HG02885 (cell line): ENCODE data around the gene MROH2B.
"Not testable (repeated sequence)": the region's sequence is repeated elsewhere in the genome, so short reads cannot be mapped to it uniquely, and the experiment has no call there.

Experiments
- ATAC-seq: cut with Tn5 transposase; IDR thresholded peaks from one replicate; pipeline ENCODE4 v1.9.1; 2021; ENCODE audit warnings: mild to moderate bottlenecking; ENCODE audit not compliant: unreplicated experiment, poor library complexity

MROH2B gene

GRCh38 chr5:41032973-41033372 lies 38.2 kb downstream of the MROH2B start:
- ATAC-seq = no peak

GRCh38 chr5:41022600-41022999 lies 48.5 kb downstream of the MROH2B start:
- not testable (repeated sequence) for ATAC-seq

- ATAC-seq = no peak
Observed at GRCh38 chr5:41012318-41012717, 58.8 kb downstream of the MROH2B start.

GRCh38 chr5:41010572-41010971 lies 60.6 kb downstream of the MROH2B start:
- no peak for ATAC-seq

DNA sequence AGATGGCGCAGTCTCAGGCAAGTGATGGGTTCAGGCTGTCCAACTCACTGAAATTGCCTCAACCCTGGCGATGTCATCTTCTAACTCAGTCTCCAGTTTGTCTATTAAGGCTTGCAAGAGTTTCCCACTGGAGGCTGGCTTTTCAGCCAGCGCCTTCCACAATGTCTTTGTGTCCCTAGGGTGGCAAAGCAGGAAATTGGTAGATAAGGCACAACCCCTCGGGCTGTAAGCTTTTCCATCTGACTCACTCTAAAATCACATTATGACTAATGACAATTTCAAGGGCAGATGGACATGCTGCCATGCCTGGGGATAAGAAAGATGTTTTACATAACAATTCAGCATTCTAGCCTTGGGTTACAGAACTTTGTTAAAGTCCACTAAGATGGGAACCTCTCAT lies 61.9 kb downstream of the MROH2B start:
- ATAC-seq = no peak

DNA sequence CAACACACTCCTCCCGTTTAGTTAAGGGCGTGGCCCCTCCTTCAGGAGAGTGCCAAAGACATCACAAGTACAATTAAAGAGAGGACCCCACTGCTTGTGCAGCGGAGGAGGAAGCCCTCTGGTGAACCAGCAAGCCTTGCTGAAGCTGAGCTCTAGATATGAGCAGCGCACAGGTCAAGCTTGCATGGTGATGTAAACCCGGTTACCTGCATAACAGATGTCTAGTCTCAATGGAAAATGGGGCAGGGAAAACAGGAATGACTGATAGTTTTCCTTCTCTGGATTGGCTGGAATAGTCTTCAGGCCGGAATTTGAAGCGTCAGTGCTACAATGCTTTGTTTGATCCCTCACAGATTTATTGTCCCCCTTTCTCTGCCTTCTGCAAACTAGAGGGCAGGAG lies 66.2 kb downstream of the MROH2B start:
- no peak for ATAC-seq

DNA sequence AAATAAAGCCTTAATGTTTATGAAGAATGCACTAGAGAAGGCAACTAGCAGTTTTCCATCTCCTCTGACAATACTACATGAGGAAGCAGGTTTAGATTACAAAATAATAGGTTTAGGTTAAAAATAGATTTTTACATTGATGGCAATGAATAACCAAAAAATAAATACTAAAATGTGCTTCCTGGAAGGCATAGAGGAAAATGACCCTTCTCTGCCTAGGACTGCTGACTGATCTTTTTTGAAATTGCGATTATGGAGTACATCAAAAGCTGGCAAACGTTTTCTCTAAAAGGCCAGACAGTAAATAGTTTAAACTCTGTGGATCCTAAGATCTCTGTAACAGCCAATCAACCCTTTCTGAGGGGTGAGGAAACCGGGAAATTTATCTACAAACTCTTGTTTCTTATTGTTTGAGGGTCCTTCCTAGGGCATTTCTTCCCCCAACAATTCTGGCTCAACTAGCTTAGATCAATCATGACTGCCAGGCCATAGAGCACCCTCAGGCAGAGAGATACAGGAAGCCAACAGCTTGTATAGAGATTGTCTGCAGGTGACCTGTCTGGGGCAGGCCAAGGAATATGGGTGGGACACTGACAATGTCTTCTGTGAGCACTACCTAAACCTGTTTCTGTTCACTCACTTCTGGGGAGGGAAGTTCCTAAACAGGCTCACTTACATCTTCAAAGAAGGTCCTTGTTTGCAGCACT lies 67.3 kb downstream of the MROH2B start:
- ATAC-seq = no peak

DNA sequence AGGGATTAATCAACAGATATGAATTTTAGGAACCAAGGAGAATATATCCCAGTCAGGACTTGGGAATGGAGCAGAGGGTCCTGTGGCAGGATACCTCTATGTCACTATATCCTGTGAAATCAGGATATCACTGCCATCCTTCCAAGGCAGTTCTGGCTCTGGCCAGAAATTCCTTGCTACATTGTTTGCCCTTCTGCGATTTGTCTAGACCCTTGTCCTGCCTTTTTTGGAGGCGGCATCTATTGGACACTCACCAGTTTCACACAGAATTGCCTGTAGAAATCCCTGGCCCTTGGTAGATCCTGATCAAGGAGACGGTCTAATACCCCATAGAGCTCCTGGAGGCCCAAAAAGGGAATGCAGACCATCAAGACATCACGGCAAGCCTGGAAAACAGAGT lies 71.2 kb downstream of the MROH2B start:
- ATAC-seq = no peak

- no peak for ATAC-seq
Observed at GRCh38 chr5:40999142-40999541, 72.0 kb downstream of the MROH2B start.

DNA sequence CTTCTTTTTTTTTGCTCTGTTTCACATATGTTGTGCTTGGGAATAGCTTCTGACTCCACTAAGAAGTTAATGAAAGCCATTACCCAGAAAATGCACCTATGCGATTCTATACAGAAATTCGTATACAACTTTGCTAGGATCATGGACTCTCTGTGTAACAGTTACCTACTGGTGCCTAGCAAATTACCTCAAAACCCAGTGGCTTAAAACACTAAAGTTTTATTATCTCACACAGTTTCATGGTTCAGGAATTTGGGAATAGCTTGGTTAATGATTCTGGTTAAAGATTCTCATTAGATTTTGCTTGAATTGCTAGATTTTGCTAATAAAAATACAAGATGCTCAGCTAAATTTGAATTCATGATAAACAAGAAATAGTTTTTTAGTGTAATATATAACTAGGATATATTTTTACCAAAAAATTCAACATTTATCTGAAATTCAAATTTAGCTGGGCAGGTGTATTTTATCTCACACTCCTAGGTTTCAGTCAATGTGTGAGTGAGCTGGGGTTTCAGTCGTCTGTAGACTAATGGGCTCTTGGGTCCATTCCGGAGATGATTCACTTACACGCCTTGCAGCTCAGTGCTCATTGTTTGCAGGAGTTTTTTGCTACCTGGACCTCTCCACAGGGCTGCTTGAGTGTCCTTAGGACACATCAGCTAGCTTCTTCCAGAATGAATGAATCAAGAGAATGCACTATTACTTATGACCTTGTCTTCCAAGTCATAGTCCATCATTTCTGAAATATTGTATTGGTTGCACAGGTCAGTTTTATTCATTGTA lies 75.1 kb downstream of the MROH2B start:
- ATAC-seq = no peak

DNA sequence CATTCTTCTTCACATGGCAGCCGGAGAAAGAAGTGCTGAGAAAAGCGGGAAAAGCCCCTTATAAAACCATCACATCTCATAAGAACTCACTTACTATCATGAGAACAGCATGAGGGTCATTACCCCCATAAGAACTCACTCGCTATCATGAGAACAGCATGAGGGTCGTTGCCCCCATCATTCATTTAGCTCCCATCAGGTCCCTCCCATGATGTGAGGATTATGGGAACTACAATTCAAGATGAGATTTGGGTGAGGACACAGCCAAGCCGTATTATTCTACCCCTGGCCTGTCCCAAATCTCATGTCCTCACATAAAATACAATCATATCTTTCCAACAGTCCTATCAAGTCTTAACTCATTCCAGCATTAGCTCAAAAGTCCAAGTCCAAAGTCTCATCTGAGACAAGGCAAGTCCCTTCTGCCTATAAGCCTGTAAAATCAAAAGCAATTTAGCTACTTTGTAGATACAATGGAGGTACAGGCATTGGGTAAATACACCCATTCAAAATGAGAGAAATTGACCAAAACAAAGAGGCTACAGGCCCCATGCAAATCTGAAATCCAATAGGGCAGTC lies 79.1 kb downstream of the MROH2B start:
- ATAC-seq = no peak

DNA sequence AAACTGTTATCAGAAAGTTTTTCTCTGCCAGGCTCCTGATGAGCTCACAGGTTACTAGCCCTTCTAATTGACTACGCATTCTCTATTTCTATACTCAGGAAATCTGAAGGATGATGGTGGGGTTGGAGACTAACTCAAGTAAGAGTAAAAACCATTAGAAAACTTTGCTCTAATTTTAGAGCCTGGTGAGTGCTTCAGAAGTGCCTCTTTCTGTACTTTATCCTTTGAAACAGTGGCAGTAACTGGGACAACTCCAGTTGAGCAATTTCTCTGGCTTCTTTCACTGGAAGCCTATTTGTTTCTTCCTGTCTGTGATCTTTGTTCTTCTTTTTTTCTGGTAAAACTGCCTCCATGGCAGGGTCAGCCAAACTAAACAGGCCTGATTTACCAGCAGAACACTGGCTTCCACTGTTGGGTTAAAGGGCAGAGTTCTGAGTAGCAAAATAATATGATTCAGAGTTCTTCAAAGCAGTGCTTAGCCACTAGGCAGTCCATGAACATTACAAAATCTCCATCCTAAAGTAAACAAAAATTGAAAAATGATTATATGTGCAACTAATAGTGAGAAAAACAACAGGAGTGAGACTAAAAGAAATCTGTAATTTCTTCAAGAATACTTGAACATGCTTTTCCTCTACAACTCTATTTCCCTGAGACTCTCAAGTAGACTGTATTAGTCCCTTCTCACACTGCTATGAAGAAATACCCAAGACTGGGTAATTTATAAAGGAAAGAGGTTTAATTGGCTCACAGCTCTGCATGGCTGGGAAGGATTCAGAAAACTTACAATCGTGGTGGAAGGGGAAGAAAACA lies 79.8 kb downstream of the MROH2B start:
- no peak for ATAC-seq

DNA sequence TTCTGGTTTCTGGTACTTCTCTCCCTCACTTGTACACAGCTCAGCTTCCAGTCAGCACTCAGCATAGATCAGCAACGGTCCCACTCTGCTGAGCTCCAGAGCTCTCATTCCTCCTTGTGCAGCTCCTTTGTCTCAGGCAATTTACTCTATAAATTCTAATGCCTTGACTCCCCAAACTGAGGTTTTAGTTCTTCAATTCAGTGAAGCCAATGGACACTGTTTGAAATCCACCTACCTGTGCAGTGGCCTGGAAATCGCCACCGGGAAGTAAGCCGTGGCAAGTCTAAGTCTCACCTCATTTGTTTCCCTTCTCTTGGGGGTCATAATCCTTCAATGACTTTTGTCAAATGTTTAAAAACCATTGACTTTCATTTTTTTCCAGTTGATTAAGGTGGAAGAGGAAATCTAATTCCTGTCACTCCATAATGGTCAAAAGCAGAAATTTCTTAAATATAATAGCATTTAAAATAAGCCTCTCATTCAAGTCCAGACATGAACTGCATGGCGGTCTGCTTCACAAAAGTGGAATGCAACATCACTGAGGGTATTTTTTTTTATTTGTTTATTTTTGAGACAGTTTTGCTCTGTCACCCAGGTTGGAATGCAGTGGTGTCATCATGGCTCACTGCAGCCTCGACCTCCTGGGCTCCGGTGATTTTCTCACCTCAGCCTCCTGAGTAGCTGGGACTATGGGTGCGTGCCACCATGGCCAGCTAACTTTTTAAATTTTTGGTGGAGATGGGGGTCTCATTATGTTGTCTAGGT lies 82.2 kb downstream of the MROH2B start:
- no peak for ATAC-seq

DNA sequence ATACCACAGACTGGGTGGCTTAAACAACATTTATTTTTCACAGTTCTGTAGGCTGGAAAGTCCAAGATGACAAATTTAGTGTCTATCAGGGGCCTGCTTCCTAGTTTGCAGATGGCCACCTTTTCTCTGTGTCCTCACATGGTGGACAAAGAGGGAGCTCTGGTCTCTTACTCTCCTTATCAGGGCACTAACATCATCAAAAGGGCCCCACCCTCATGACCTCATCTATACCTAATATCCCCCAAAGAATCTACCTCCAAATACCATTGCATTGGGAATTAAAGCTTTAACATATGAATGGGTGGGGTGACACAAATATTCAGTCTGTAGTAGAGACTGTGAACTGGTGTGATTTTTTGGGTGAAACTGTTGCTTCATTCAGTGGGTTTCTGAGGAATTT lies 83.8 kb downstream of the MROH2B start:
- ATAC-seq = no peak

DNA sequence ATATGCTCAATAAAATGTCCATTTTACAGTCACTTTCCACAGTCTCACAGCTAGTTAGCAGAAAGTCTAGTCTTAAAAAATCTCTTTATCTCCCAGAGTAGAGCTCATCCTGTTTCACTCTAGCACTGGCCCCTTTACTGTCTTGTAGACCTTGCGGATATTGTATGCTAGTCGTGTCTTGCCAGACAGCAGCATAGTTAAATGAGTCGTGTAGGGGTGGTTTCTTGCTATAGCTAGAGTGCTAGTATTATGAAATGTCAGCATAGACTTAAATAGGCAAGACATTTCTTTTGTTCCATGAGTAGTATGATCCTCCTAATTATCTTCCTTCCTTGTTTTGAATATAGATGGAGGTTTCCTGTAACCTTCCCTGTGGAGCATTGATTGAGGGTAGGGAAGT lies 84.5 kb downstream of the MROH2B start:
- no peak for ATAC-seq

- ATAC-seq = no peak
Observed at GRCh38 chr5:40985501-40985900, 85.6 kb downstream of the MROH2B start.

- no peak for ATAC-seq
Observed at GRCh38 chr5:40984884-40985283, 86.3 kb downstream of the MROH2B start.

DNA sequence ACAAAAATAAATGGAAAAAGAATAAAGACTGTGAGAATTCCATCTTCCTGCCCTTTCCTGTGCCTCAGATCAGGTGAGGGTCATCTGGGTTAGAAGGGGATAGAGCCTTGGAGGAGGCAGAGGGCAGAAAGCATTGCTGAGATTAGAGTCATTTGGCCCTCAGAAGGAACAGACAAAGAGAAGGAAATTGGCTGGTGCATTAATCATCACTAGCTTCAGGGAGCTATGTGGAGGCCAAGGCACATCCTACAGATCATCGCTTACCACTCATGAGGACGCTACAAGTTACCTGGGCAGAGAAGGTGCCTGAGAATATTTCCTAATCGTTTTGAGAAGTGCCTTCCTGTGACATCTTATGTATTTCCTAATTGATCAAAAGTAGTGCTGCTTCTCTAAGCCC lies 87.4 kb downstream of the MROH2B start:
- no peak for ATAC-seq

- no peak for ATAC-seq
Observed at GRCh38 chr5:40981420-40981819, 89.7 kb downstream of the MROH2B start.

GRCh38 chr5:40976836-40977235 lies 94.3 kb downstream of the MROH2B start:
- ATAC-seq = no peak
